Cardiac muscle cell (in vitro differentiated cells and primary cell): ENCODE results near the gene GSG1L. TPM values are rescaled to one million over a fixed set of nuclear protein-coding genes. Genes with fewer than 3 reads are reported as not detected.

Experiments
- DNase-seq, 2 donors: peaks; one replicate each; pipeline versions ENCODE4 v3.0.0 to v3.0.0-alpha.2; 2010 to 2017; ENCODE audit warnings: low read depth in 1 of 2, low spot score in 1 of 2
- H3K27ac ChIP-seq: fragments of 200-600 bp; sonication (generic); 2 replicates; pipeline ENCODE4 v1.5.1; 2016
- H3K27me3 ChIP-seq: fragments of 200-600 bp; sonication (generic); 2 replicates; pipeline ENCODE4 v1.6.0; 2016; ENCODE audit warnings: control low read depth
- H3K36me3 ChIP-seq: fragments of 200-600 bp; sonication (generic); 2 replicates; pipeline ENCODE4 v1.5.1; 2016; ENCODE audit warnings: control low read depth
- H3K4me1 ChIP-seq: fragments of 200-600 bp; sonication (generic); 2 replicates; pipeline ENCODE4 v1.8.1; 2017; ENCODE audit warnings: low read depth, mild to moderate bottlenecking, mixed run types
- H3K4me3 ChIP-seq: fragments of 200-600 bp; sonication (generic); 2 replicates; pipeline ENCODE4 v1.5.1; 2016; ENCODE audit warnings: mild to moderate bottlenecking
- H3K9me3 ChIP-seq: fragments of 200-600 bp; sonication (generic); 2 replicates; pipeline ENCODE4 v1.5.1; 2017; ENCODE audit warnings: low read depth, mild to moderate bottlenecking, control low read depth
- polyA plus RNA-seq: library from polyadenylated mRNA; unstranded; fragments of >200 nt; fragmentation: Nextera tagmentation; extraction: Ambion mirVana; gene quantifications from 2 replicates; pipeline ENCODE4 v1.2.1, GENCODE V29; 2016
- total RNA-seq: library from RNA; depleted of rRNA; stranded (reverse); fragments of >200 nt; gene quantifications from 2 replicates; pipeline ENCODE4 v1.2.3, GENCODE V29; 2016
- TF ChIP-seq, protein P1 (sequence below): IDR thresholded peaks from 2 replicates; pipeline ENCODE4 v1.5.1; 2012; ENCODE audit warnings: low read depth, mild to moderate bottlenecking, low read length

Gene GSG1L
- total and polyA plus RNA-seq, 2 experiments from 2014 or later, result not detected

DNA sequence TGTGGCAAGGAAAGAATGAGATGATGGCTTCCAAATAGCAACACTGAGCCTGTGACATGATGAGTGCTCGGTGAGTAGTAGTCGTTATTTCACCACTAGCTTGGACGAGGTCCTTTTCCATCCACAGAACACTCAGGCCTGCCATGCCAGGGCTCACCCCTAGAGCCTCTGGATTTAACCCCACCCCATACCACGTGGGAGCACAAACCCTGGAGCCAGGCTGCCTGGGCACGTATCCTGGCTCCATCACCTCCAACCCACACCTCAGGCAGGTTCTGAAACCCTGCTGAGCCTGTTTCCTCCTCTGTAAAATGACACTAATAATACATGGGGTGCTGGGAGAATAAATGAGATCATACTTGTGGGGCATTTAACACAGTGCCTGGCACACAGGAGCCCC is 321.2 kb downstream of the GSG1L start:
- H3K4me3 ChIP-seq, result no peak overlapping the region
- H3K27me3 ChIP-seq, result no peaks in the 10 kb centered on the region
- no peaks in the 10 kb centered on the region for H3K9me3 ChIP-seq
- H3K4me1 ChIP-seq, result no peaks in the 10 kb centered on the region
- TF ChIP-seq, protein P1, sequence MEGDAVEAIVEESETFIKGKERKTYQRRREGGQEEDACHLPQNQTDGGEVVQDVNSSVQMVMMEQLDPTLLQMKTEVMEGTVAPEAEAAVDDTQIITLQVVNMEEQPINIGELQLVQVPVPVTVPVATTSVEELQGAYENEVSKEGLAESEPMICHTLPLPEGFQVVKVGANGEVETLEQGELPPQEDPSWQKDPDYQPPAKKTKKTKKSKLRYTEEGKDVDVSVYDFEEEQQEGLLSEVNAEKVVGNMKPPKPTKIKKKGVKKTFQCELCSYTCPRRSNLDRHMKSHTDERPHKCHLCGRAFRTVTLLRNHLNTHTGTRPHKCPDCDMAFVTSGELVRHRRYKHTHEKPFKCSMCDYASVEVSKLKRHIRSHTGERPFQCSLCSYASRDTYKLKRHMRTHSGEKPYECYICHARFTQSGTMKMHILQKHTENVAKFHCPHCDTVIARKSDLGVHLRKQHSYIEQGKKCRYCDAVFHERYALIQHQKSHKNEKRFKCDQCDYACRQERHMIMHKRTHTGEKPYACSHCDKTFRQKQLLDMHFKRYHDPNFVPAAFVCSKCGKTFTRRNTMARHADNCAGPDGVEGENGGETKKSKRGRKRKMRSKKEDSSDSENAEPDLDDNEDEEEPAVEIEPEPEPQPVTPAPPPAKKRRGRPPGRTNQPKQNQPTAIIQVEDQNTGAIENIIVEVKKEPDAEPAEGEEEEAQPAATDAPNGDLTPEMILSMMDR, result no peak
- no peak overlapping the region for H3K27ac ChIP-seq
- no peaks in the 10 kb centered on the region for H3K36me3 ChIP-seq
- DNase-seq, result no peak

DNA sequence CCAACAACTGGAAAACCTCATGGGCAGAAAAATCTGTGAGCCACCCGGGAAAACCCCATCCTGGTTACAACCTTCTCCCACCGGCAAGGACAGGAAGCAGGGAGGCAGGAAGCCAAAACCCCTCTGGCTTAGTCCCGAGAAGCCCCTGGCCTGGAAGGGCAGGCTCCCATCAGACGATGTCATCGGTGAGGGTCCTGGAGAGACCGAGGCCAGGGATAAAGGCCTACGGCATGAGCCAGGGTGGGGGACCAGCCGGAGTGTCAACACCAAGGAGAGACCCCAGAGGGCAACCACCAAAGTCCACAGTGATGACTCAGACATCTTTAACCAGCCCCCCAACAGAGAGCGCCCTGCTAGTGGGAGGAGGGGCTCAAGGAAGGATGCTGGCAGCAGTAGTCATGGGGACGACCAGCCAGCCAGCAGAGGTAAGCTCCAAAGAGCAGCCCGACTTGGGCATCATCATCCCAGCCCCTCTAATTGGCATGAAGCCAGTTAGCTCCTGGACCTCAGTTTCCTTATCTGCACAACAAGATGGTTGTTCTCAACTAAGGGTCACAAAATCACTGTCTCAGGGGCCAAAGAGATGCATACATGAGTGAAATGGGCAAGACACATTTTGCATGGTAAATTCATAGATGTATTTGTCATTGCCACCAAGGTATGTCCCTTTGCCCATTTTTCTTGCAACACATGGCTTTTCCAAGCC is 322.9 kb downstream of the GSG1L start:
- Histone ChIP-seq H3K36me3 (no peaks in the 10 kb centered on the region), H3K27ac (no peak overlapping the region), H3K4me1 (no peaks in the 10 kb centered on the region), H3K27me3 (no peaks in the 10 kb centered on the region), H3K4me3 (no peak overlapping the region), H3K9me3 (no peaks in the 10 kb centered on the region)
- TF ChIP-seq, protein P1, result no peak
- no peak for DNase-seq

DNA sequence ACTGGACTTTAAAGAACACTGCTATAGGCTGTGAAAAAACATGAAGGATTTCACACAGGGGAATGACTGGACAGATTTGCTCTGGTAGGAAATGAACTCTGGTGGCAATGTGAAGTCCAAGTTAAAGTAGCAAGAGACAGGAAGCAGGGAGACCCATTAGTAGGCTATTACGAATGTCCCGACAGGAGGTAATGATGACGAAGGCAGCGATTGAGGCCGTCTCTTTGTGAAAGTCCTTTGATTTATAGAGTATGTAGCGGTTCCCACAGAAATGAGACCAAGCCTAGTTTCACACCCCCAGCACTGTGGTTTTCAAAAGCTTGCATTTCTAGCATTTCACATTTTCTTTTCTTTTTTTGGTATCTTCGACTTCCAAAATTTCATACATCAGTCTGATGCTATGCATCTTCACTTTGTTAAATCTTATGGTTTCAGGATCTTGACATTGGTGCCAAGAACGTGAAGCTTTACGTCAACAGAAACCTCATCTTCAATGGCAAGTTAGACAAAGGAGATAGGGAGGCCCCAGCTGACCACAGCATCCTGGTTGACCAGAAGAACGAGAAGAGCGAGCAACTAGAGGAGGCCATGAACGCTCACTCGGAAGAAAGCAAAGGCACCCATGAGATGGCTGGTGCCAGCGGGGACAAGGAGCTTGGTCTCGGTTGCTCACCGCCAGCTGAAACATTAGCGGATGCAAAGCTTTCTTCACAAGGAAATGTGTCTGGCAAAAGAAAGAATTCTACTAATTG is 323.7 kb downstream of the GSG1L start:
- Histone ChIP-seq H3K4me1 (no peaks in the 10 kb centered on the region), H3K27ac (no peak overlapping the region), H3K36me3 (no peaks in the 10 kb centered on the region), H3K4me3 (no peak overlapping the region), H3K9me3 (no peaks in the 10 kb centered on the region), H3K27me3 (no peaks in the 10 kb centered on the region)
- TF ChIP-seq, protein P1, result no peak
- DNase-seq, result no peak

DNA sequence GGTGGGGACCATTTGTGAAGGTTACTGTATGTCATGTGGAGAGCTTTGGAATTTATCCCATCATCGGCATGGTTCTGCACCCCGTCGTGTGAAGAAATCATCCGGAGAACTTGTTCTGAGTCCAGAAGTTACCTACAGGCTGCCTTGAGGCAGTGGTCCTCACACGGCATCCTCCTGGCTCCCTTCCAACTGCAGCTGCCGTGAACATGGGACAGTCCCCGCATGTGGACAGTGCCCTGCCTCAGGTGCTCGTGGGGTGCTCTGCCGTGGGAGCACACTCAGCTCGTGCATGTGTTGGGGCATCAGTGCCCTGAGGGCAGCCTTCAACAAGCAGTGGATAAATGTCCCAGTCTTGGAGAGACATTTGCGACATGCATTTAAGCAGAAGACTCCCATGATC is 324.9 kb downstream of the GSG1L start:
- H3K27me3 ChIP-seq, result no peaks in the 10 kb centered on the region
- no peaks in the 10 kb centered on the region for H3K36me3 ChIP-seq
- TF ChIP-seq, protein P1, result no peak
- DNase-seq, result no peak
- no peaks in the 10 kb centered on the region for H3K4me1 ChIP-seq
- no peak overlapping the region for H3K4me3 ChIP-seq
- no peaks in the 10 kb centered on the region for H3K9me3 ChIP-seq
- H3K27ac ChIP-seq, result no peak overlapping the region

Other genes with a start within 250 kb of the GSG1L start
- gene XPO6, start 148.3 kb upstream of the GSG1L start, total RNA-seq, result 72.5 and 79.8 TPM in 2 replicates
- gene XPO6, start 148.3 kb upstream of the GSG1L start, polyA plus RNA-seq, result 34.8 and 45.1 TPM in 2 replicates
- 11.7 and 12.0 TPM in 2 replicates for gene SBK1, start 228.8 kb upstream of the GSG1L start, total RNA-seq
- 12.9 and 15.3 TPM in 2 replicates for gene SBK1, start 228.8 kb upstream of the GSG1L start, polyA plus RNA-seq